ENCODE measurements around the gene CALCOCO1. TPM values are rescaled to one million over a fixed set of nuclear protein-coding genes. Genes with fewer than 3 reads are reported as not detected.
A peak's percentile ranks its signal among the peaks of the same experiment; 100 is the strongest.

CALCOCO1 gene
- total and polyA plus RNA-seq, 9 donors: 52.2 to 202 (median 142) TPM

DNA sequence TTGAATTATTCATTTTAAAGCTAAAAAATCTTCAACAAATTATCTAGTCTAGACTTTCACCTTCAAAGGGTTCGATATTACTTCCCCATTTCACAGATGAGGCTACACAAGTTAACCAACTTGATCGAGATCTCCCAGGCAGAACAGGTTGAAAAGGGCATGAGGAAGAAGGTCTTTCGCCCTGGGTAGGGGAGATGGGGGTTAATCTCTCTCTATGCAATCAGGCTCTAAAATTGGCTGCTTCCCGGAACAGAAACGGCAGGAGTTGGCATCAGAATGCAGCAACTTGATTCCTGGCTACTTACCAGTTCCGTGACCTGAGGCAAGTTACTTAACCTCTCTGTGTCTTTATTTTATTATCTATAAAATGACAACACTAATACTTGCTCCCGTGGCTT is 26.9 kb upstream of the CALCOCO1 start:
- H3K9me3 ChIP-seq: no peaks in the 10 kb centered on the region
- no peaks in the 10 kb centered on the region for H3K36me3 ChIP-seq
- intact Hi-C loops (cut with DNase I): no loop called here
- no peak overlapping the region for H3K27ac ChIP-seq
- no peak overlapping the region for H3K4me3 ChIP-seq
- TF ChIP-seq, protein P1, sequence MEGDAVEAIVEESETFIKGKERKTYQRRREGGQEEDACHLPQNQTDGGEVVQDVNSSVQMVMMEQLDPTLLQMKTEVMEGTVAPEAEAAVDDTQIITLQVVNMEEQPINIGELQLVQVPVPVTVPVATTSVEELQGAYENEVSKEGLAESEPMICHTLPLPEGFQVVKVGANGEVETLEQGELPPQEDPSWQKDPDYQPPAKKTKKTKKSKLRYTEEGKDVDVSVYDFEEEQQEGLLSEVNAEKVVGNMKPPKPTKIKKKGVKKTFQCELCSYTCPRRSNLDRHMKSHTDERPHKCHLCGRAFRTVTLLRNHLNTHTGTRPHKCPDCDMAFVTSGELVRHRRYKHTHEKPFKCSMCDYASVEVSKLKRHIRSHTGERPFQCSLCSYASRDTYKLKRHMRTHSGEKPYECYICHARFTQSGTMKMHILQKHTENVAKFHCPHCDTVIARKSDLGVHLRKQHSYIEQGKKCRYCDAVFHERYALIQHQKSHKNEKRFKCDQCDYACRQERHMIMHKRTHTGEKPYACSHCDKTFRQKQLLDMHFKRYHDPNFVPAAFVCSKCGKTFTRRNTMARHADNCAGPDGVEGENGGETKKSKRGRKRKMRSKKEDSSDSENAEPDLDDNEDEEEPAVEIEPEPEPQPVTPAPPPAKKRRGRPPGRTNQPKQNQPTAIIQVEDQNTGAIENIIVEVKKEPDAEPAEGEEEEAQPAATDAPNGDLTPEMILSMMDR (IDR thresholded peaks at IDR 0.05): no peak
- TF ChIP-seq EP300 (IDR thresholded peaks at IDR 0.05): no peak
- peaks cover 4% of the 10 kb centered on the region for H3K4me1 ChIP-seq (ENCODE audit: insufficient read depth)
- no peaks in the 10 kb centered on the region for H3K27me3 ChIP-seq
- WGBS, 3 donors: 36 to 39% (median 38%) methylated on average over 7 of the region's 7 CpGs
- no peak for DNase-seq

DNA sequence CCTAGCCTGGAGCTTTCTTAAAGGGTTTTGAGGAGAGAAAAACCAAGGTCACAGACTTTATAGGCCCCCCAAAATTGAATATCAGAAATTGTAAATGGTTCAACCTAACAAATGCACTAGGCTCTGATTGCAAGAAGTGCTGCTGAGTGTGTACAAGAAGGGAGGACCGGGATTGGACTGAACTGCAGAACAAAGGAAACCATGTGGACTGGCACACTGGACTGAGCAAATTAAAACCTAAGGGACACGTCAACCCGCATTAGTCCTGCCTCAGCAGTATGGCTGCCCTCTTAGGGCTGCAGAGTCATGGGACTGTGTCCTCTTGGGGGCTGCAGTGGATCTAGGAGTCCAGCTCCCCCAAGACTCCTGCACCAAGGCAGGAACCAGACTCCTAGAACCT is 25.4 kb upstream of the CALCOCO1 start:
- intact Hi-C loops (cut with DNase I): no loop called here
- 92 to 97% (median 96%) methylated on average over 3 of the region's 3 CpGs for WGBS, 3 donors
- H3K4me1 ChIP-seq (ENCODE audit: insufficient read depth): peaks cover 4% of the 10 kb centered on the region

DNA sequence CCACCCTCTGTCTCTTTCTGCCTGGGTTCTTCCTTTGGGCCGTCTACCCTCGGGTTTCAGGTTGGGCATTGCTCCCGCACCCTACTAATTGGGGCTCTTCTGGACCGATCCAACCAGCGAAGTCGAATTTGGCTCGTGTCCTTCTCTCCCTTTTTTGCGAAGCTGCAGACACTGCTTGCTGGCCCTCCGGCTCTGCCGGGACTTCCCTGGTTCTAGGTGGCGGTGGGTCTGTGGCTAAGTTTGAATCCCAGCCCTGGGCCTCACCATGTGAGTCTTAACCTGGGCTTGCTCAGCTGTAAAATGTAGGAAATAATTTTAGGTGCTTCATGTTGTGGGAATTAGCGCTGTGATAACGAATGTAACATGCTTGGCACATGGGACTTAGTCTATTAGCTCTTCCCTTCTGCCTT is 24.9 kb upstream of the CALCOCO1 start:
- H3K27me3 ChIP-seq: no peaks in the 10 kb centered on the region
- H3K4me3 ChIP-seq: peak overlapping the region; percentile 47
- H3K9me3 ChIP-seq: no peaks in the 10 kb centered on the region
- peaks cover 4% of the 10 kb centered on the region for H3K4me1 ChIP-seq (ENCODE audit: insufficient read depth)
- intact Hi-C loops (cut with DNase I): no loop called here
- no peaks in the 10 kb centered on the region for H3K36me3 ChIP-seq
- TF ChIP-seq POLR2A (IDR thresholded peaks at IDR 0.05) (no peak), EP300 (IDR thresholded peaks at IDR 0.05) (no peak)
- TF ChIP-seq, protein P1 (IDR thresholded peaks at IDR 0.05): no peak
- H3K27ac ChIP-seq: no peak overlapping the region
- 44 to 53% (median 51%) methylated on average over 13 of the region's 13 CpGs for WGBS, 3 donors
- peak in 1 of 5 donors; percentile 39 for DNase-seq

More for the DNA sequence above, 25.4 kb upstream of the CALCOCO1 start:
- DNase-seq: no peak
- Histone ChIP-seq H3K27me3 (no peaks in the 10 kb centered on the region), H3K36me3 (no peaks in the 10 kb centered on the region), H3K4me3 (no peak overlapping the region), H3K27ac (no peak overlapping the region), H3K9me3 (no peaks in the 10 kb centered on the region)
- TF ChIP-seq, protein P1 (IDR thresholded peaks at IDR 0.05): no peak
- no peak for TF ChIP-seq POLR2A (IDR thresholded peaks at IDR 0.05)
- TF ChIP-seq EP300 (IDR thresholded peaks at IDR 0.05): no peak

DNA sequence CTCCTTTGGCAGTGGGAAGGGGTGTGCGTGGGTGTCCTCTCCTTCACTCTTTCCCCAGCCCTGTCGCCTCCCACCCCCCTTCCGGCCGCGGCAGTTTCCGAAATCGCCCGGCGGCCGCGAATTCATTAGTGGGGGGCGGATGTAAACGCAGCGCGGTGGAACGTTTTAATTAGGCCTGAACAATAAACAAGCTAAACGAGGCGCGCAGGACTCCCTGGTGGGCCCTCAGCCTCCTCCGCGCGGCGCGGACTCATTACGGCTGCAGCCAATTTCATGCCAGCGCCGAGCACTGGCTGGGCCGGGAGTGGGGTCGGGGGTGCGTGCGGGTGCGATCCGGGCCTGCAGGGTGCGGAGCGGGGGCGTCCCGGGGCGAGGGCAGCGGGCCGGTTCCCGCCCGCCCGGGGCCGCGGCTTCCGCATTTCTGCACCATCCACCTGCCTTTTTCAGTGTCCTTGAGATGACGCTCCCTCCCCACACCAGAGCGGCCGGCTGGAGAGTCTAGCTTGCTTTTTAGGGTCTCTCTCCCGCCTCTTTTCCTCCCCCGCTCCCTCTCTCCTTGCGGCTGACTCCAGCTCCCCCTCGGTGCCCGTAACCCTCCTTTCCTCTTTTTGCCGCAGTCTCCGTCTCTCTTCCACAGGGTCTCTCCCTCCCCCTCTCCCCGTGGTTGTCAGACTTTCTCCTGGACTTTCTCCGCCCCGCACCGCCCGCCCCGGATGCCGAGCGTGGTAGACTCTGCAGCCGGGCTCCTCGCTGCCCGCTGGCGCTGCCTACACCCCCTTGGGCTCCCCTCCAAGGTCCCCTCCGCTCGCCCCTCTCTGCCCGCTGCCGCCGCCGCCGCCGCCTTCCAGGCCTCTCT is 24.3 kb upstream of the CALCOCO1 start, which contains the start of gene CISTR:
CISTR (minus strand) TSS at position 644 of the 856 bp plus-strand sequence.
- intact Hi-C loops (cut with DNase I): no loop called here
- Histone ChIP-seq H3K9me3 (no peaks in the 10 kb centered on the region), H3K36me3 (no peaks in the 10 kb centered on the region), H3K4me3 (peak within 1 kb of the TSS; percentile 47), H3K4me1 (ENCODE audit: insufficient read depth) (peaks cover 4% of the 10 kb centered on the region), H3K27ac (no peak within 1 kb of the TSS), H3K27me3 (no peaks in the 10 kb centered on the region)
- 2 to 3% (median 3%) methylated on average over 69 to 76 of the region's 76 CpGs for WGBS, 3 donors
- DNase-seq: peak; percentile 38 to 62 (median 49)
- TF ChIP-seq, protein P1 (IDR thresholded peaks at IDR 0.05): no peak
- TF ChIP-seq EP300 (IDR thresholded peaks at IDR 0.05) (no peak), POLR2A (IDR thresholded peaks at IDR 0.05) (no peak)
